Measurements from ENCODE around the gene ZNF189.

Gene ZNF189

GRCh38 chr9:101448680-101449070, 50.0 kb downstream of the ZNF189 start:
- Histone ChIP-seq H3K9me3 (ENCODE audit: control insufficient read depth, low read length) (no peaks in the 10 kb centered on the region), H3K27me3 (ENCODE audit: control insufficient read depth, insufficient read depth, low read length, poor library complexity, severe bottlenecking) (no peaks in the 10 kb centered on the region), H3K4me3 (ENCODE audit: insufficient read depth, low read depth, low read length) (no peak overlapping the region), H3K4me1 (ENCODE audit: control insufficient read depth, insufficient read depth, low read length) (no peaks in the 10 kb centered on the region), H3K27ac (ENCODE audit: insufficient read depth, low read depth, low read length, poor library complexity, severe bottlenecking) (no peak overlapping the region), H3K36me3 (ENCODE audit: control insufficient read depth, insufficient read depth, low read length) (no peaks in the 10 kb centered on the region)
- 71 to 76% methylated on average over 3 of the region's 4 CpGs for whole genome bisulfite sequencing, 2 experiments

GRCh38 chr9:101449071-101449721, 50.5 kb downstream of the ZNF189 start:
- 3 to 4% methylated on average over 40 of the region's 40 CpGs for WGBS, 2 experiments
- no peaks in the 10 kb centered on the region for H3K4me1 ChIP-seq (ENCODE audit: control insufficient read depth, insufficient read depth, low read length)
- H3K4me3 ChIP-seq (ENCODE audit: insufficient read depth, low read depth, low read length): peak overlapping the region; percentile 33
- no peaks in the 10 kb centered on the region for H3K36me3 ChIP-seq (ENCODE audit: control insufficient read depth, insufficient read depth, low read length)
- no peak overlapping the region for H3K27ac ChIP-seq (ENCODE audit: insufficient read depth, low read depth, low read length, poor library complexity, severe bottlenecking)
- H3K9me3 ChIP-seq (ENCODE audit: control insufficient read depth, low read length): no peaks in the 10 kb centered on the region
- H3K27me3 ChIP-seq (ENCODE audit: control insufficient read depth, insufficient read depth, low read length, poor library complexity, severe bottlenecking): no peaks in the 10 kb centered on the region

GRCh38 chr9:101450931-101451330, 52.3 kb downstream of the ZNF189 start:
- H3K4me3 ChIP-seq (ENCODE audit: insufficient read depth, low read depth, low read length): no peak overlapping the region
- H3K27me3 ChIP-seq (ENCODE audit: control insufficient read depth, insufficient read depth, low read length, poor library complexity, severe bottlenecking): no peaks in the 10 kb centered on the region
- WGBS, 2 experiments: 71 to 74% methylated on average over 4 of the region's 4 CpGs
- H3K4me1 ChIP-seq (ENCODE audit: control insufficient read depth, insufficient read depth, low read length): no peaks in the 10 kb centered on the region
- no peak overlapping the region for H3K27ac ChIP-seq (ENCODE audit: insufficient read depth, low read depth, low read length, poor library complexity, severe bottlenecking)
- no peaks in the 10 kb centered on the region for H3K9me3 ChIP-seq (ENCODE audit: control insufficient read depth, low read length)
- no peaks in the 10 kb centered on the region for H3K36me3 ChIP-seq (ENCODE audit: control insufficient read depth, insufficient read depth, low read length)

GRCh38 chr9:101451498-101451897, 52.8 kb downstream of the ZNF189 start:
- Histone ChIP-seq H3K36me3 (ENCODE audit: control insufficient read depth, insufficient read depth, low read length) (no peaks in the 10 kb centered on the region), H3K4me3 (ENCODE audit: insufficient read depth, low read depth, low read length) (no peak overlapping the region), H3K27me3 (ENCODE audit: control insufficient read depth, insufficient read depth, low read length, poor library complexity, severe bottlenecking) (no peaks in the 10 kb centered on the region), H3K9me3 (ENCODE audit: control insufficient read depth, low read length) (no peaks in the 10 kb centered on the region), H3K4me1 (ENCODE audit: control insufficient read depth, insufficient read depth, low read length) (no peaks in the 10 kb centered on the region), H3K27ac (ENCODE audit: insufficient read depth, low read depth, low read length, poor library complexity, severe bottlenecking) (no peak overlapping the region)
- WGBS, 2 experiments: 91 to 94% methylated on average over 4 of the region's 4 CpGs

- WGBS, 2 experiments: 83 to 96% methylated on average over 4 of the region's 4 CpGs
Measured at GRCh38 chr9:101453776-101454570, 55.3 kb downstream of the ZNF189 start.

GRCh38 chr9:101455656-101456240, 57.1 kb downstream of the ZNF189 start:
- Histone ChIP-seq H3K9me3 (ENCODE audit: control insufficient read depth, low read length) (no peaks in the 10 kb centered on the region), H3K27ac (ENCODE audit: insufficient read depth, low read depth, low read length, poor library complexity, severe bottlenecking) (no peak overlapping the region), H3K4me3 (ENCODE audit: insufficient read depth, low read depth, low read length) (no peak overlapping the region), H3K4me1 (ENCODE audit: control insufficient read depth, insufficient read depth, low read length) (no peaks in the 10 kb centered on the region), H3K36me3 (ENCODE audit: control insufficient read depth, insufficient read depth, low read length) (no peaks in the 10 kb centered on the region), H3K27me3 (ENCODE audit: control insufficient read depth, insufficient read depth, low read length, poor library complexity, severe bottlenecking) (no peaks in the 10 kb centered on the region)
- 90% methylated on average over 2 of the region's 2 CpGs for WGBS, 2 experiments

More at GRCh38 chr9:101453776-101454570, 55.3 kb downstream of the ZNF189 start:
- no peaks in the 10 kb centered on the region for H3K4me1 ChIP-seq (ENCODE audit: control insufficient read depth, insufficient read depth, low read length)
- no peaks in the 10 kb centered on the region for H3K9me3 ChIP-seq (ENCODE audit: control insufficient read depth, low read length)
- no peaks in the 10 kb centered on the region for H3K27me3 ChIP-seq (ENCODE audit: control insufficient read depth, insufficient read depth, low read length, poor library complexity, severe bottlenecking)
- H3K4me3 ChIP-seq (ENCODE audit: insufficient read depth, low read depth, low read length): no peak overlapping the region
- H3K36me3 ChIP-seq (ENCODE audit: control insufficient read depth, insufficient read depth, low read length): no peaks in the 10 kb centered on the region
- no peak overlapping the region for H3K27ac ChIP-seq (ENCODE audit: insufficient read depth, low read depth, low read length, poor library complexity, severe bottlenecking)

GRCh38 chr9:101457003-101457402, 58.4 kb downstream of the ZNF189 start:
- Histone ChIP-seq H3K4me1 (ENCODE audit: control insufficient read depth, insufficient read depth, low read length) (no peaks in the 10 kb centered on the region), H3K27me3 (ENCODE audit: control insufficient read depth, insufficient read depth, low read length, poor library complexity, severe bottlenecking) (no peaks in the 10 kb centered on the region), H3K4me3 (ENCODE audit: insufficient read depth, low read depth, low read length) (no peak overlapping the region), H3K27ac (ENCODE audit: insufficient read depth, low read depth, low read length, poor library complexity, severe bottlenecking) (no peak overlapping the region), H3K36me3 (ENCODE audit: control insufficient read depth, insufficient read depth, low read length) (no peaks in the 10 kb centered on the region), H3K9me3 (ENCODE audit: control insufficient read depth, low read length) (no peaks in the 10 kb centered on the region)
- WGBS, 2 experiments: 27 to 29% methylated on average over 3 of the region's 3 CpGs

- no peaks in the 10 kb centered on the region for H3K36me3 ChIP-seq (ENCODE audit: control insufficient read depth, insufficient read depth, low read length)
- WGBS, 2 experiments: 48 to 49% methylated on average over 9 of the region's 9 CpGs
- H3K27ac ChIP-seq (ENCODE audit: insufficient read depth, low read depth, low read length, poor library complexity, severe bottlenecking): no peak overlapping the region
- no peaks in the 10 kb centered on the region for H3K4me1 ChIP-seq (ENCODE audit: control insufficient read depth, insufficient read depth, low read length)
- H3K9me3 ChIP-seq (ENCODE audit: control insufficient read depth, low read length): no peaks in the 10 kb centered on the region
- H3K4me3 ChIP-seq (ENCODE audit: insufficient read depth, low read depth, low read length): no peak overlapping the region
- no peaks in the 10 kb centered on the region for H3K27me3 ChIP-seq (ENCODE audit: control insufficient read depth, insufficient read depth, low read length, poor library complexity, severe bottlenecking)
Measured at GRCh38 chr9:101458963-101459631, 60.4 kb downstream of the ZNF189 start.
